Measurements from ENCODE around the gene SIL1. TPM values are rescaled to one million over a fixed set of nuclear protein-coding genes. Genes with fewer than 3 reads are reported as not detected.
A peak's percentile ranks its signal among the peaks of the same experiment; 100 is the strongest.

Gene SIL1
- 10 to 100 TPM; 27.2 to 31.7 TPM for polyA plus RNA-seq

GRCh38 chr5:139197710-139198669, at the start of gene SIL1:
SIL1 (minus strand) TSS chr5:139198368; CDS start chr5:139127843, 70,525 bp downstream.
- WGBS, 2 donors, result 1% methylated on average over 57 to 61 of the region's 61 CpGs
- no peaks in the 10 kb centered on the region for H3K4me1 ChIP-seq (ENCODE audit: control insufficient read depth in 2 of 2, insufficient read depth in 2 of 2, low read length in 1 of 2)

GRCh38 chr5:139246394-139246793, 48.2 kb upstream of the SIL1 start:
- Histone ChIP-seq H3K9me3 (ENCODE audit: control insufficient read depth in 2 of 2, insufficient read depth in 1 of 2, low read depth in 1 of 2, low read length in 1 of 2) (no peaks in the 10 kb centered on the region), H3K27ac (ENCODE audit: low read depth in 2 of 2, low read length in 1 of 2) (no peak overlapping the region), H3K4me3 (ENCODE audit: low read depth in 1 of 2, low read length in 2 of 2) (no peak overlapping the region), H3K27me3 (ENCODE audit: control insufficient read depth in 1 of 2, insufficient read depth in 2 of 2, low read length in 2 of 2) (no peaks in the 10 kb centered on the region), H3K4me1 (ENCODE audit: control insufficient read depth in 2 of 2, insufficient read depth in 2 of 2, low read length in 1 of 2) (no peaks in the 10 kb centered on the region), H3K36me3 (ENCODE audit: control insufficient read depth in 2 of 2, insufficient read depth in 2 of 2, low read length in 1 of 2) (no peaks in the 10 kb centered on the region)
- WGBS, 2 donors, result 22 to 33% methylated on average over 4 of the region's 4 CpGs

More at GRCh38 chr5:139197710-139198669, at the start of gene SIL1:
- peak within 1 kb of the TSS; percentile 80 to 93 for H3K27ac ChIP-seq (ENCODE audit: low read depth in 2 of 2, low read length in 1 of 2)
- H3K27me3 ChIP-seq (ENCODE audit: control insufficient read depth in 1 of 2, insufficient read depth in 2 of 2, low read length in 2 of 2), result no peaks in the 10 kb centered on the region
- H3K9me3 ChIP-seq (ENCODE audit: control insufficient read depth in 2 of 2, insufficient read depth in 1 of 2, low read depth in 1 of 2, low read length in 1 of 2), result no peaks in the 10 kb centered on the region
- H3K4me3 ChIP-seq (ENCODE audit: low read depth in 1 of 2, low read length in 2 of 2), result peak within 1 kb of the TSS; percentile 69 to 98
- H3K36me3 ChIP-seq (ENCODE audit: control insufficient read depth in 2 of 2, insufficient read depth in 2 of 2, low read length in 1 of 2), result no peaks in the 10 kb centered on the region

GRCh38 chr5:139245637-139246339, 47.6 kb upstream of the SIL1 start:
- Histone ChIP-seq H3K9me3 (ENCODE audit: control insufficient read depth in 2 of 2, insufficient read depth in 1 of 2, low read depth in 1 of 2, low read length in 1 of 2) (no peaks in the 10 kb centered on the region), H3K27ac (ENCODE audit: low read depth in 2 of 2, low read length in 1 of 2) (no peak overlapping the region), H3K36me3 (ENCODE audit: control insufficient read depth in 2 of 2, insufficient read depth in 2 of 2, low read length in 1 of 2) (no peaks in the 10 kb centered on the region), H3K4me3 (ENCODE audit: low read depth in 1 of 2, low read length in 2 of 2) (no peak overlapping the region), H3K27me3 (ENCODE audit: control insufficient read depth in 1 of 2, insufficient read depth in 2 of 2, low read length in 2 of 2) (no peaks in the 10 kb centered on the region), H3K4me1 (ENCODE audit: control insufficient read depth in 2 of 2, insufficient read depth in 2 of 2, low read length in 1 of 2) (no peaks in the 10 kb centered on the region)

- WGBS, 2 donors, result 73 to 79% methylated on average over 4 of the region's 4 CpGs
- Histone ChIP-seq H3K4me1 (ENCODE audit: control insufficient read depth in 2 of 2, insufficient read depth in 2 of 2, low read length in 1 of 2) (no peaks in the 10 kb centered on the region), H3K4me3 (ENCODE audit: low read depth in 1 of 2, low read length in 2 of 2) (no peak overlapping the region)
Observed at GRCh38 chr5:139243425-139243970, 45.3 kb upstream of the SIL1 start.

GRCh38 chr5:139241139-139241538, 43.0 kb upstream of the SIL1 start:
- Histone ChIP-seq H3K9me3 (ENCODE audit: control insufficient read depth in 2 of 2, insufficient read depth in 1 of 2, low read depth in 1 of 2, low read length in 1 of 2) (no peaks in the 10 kb centered on the region), H3K27ac (ENCODE audit: low read depth in 2 of 2, low read length in 1 of 2) (no peak overlapping the region), H3K4me3 (ENCODE audit: low read depth in 1 of 2, low read length in 2 of 2) (no peak overlapping the region), H3K36me3 (ENCODE audit: control insufficient read depth in 2 of 2, insufficient read depth in 2 of 2, low read length in 1 of 2) (no peaks in the 10 kb centered on the region), H3K27me3 (ENCODE audit: control insufficient read depth in 1 of 2, insufficient read depth in 2 of 2, low read length in 2 of 2) (no peaks in the 10 kb centered on the region), H3K4me1 (ENCODE audit: control insufficient read depth in 2 of 2, insufficient read depth in 2 of 2, low read length in 1 of 2) (no peaks in the 10 kb centered on the region)
- WGBS, 2 donors, result 85 to 87% methylated on average over 4 of the region's 4 CpGs

More at GRCh38 chr5:139243425-139243970, 45.3 kb upstream of the SIL1 start:
- Histone ChIP-seq H3K27ac (ENCODE audit: low read depth in 2 of 2, low read length in 1 of 2) (no peak overlapping the region), H3K36me3 (ENCODE audit: control insufficient read depth in 2 of 2, insufficient read depth in 2 of 2, low read length in 1 of 2) (no peaks in the 10 kb centered on the region), H3K9me3 (ENCODE audit: control insufficient read depth in 2 of 2, insufficient read depth in 1 of 2, low read depth in 1 of 2, low read length in 1 of 2) (no peaks in the 10 kb centered on the region), H3K27me3 (ENCODE audit: control insufficient read depth in 1 of 2, insufficient read depth in 2 of 2, low read length in 2 of 2) (no peaks in the 10 kb centered on the region)

GRCh38 chr5:139236479-139236878, 38.3 kb upstream of the SIL1 start:
- 91 to 98% methylated on average over 1 of the region's 1 CpG for WGBS, 2 donors
- Histone ChIP-seq H3K9me3 (ENCODE audit: control insufficient read depth in 2 of 2, insufficient read depth in 1 of 2, low read depth in 1 of 2, low read length in 1 of 2) (no peaks in the 10 kb centered on the region), H3K36me3 (ENCODE audit: control insufficient read depth in 2 of 2, insufficient read depth in 2 of 2, low read length in 1 of 2) (no peaks in the 10 kb centered on the region), H3K27ac (ENCODE audit: low read depth in 2 of 2, low read length in 1 of 2) (no peak overlapping the region), H3K4me1 (ENCODE audit: control insufficient read depth in 2 of 2, insufficient read depth in 2 of 2, low read length in 1 of 2) (no peaks in the 10 kb centered on the region), H3K4me3 (ENCODE audit: low read depth in 1 of 2, low read length in 2 of 2) (no peak overlapping the region), H3K27me3 (ENCODE audit: control insufficient read depth in 1 of 2, insufficient read depth in 2 of 2, low read length in 2 of 2) (no peaks in the 10 kb centered on the region)

- no peak overlapping the region for H3K27ac ChIP-seq (ENCODE audit: low read depth in 2 of 2, low read length in 1 of 2)
Observed at GRCh38 chr5:139232147-139232724, 34.1 kb upstream of the SIL1 start.

GRCh38 chr5:139228201-139228803, 30.1 kb upstream of the SIL1 start:
- H3K27me3 ChIP-seq (ENCODE audit: control insufficient read depth in 1 of 2, insufficient read depth in 2 of 2, low read length in 2 of 2), result no peaks in the 10 kb centered on the region
- H3K9me3 ChIP-seq (ENCODE audit: control insufficient read depth in 2 of 2, insufficient read depth in 1 of 2, low read depth in 1 of 2, low read length in 1 of 2), result no peaks in the 10 kb centered on the region
- H3K4me1 ChIP-seq (ENCODE audit: control insufficient read depth in 2 of 2, insufficient read depth in 2 of 2, low read length in 1 of 2), result no peaks in the 10 kb centered on the region
- no peaks in the 10 kb centered on the region for H3K36me3 ChIP-seq (ENCODE audit: control insufficient read depth in 2 of 2, insufficient read depth in 2 of 2, low read length in 1 of 2)
- WGBS, 2 donors, result 63 to 88% methylated on average over 1 of the region's 1 CpG
- H3K4me3 ChIP-seq (ENCODE audit: low read depth in 1 of 2, low read length in 2 of 2), result no peak overlapping the region
- H3K27ac ChIP-seq (ENCODE audit: low read depth in 2 of 2, low read length in 1 of 2), result no peak overlapping the region

More at GRCh38 chr5:139232147-139232724, 34.1 kb upstream of the SIL1 start:
- 60 to 68% methylated on average over 4 to 6 of the region's 6 CpGs for WGBS, 2 donors
- Histone ChIP-seq H3K9me3 (ENCODE audit: control insufficient read depth in 2 of 2, insufficient read depth in 1 of 2, low read depth in 1 of 2, low read length in 1 of 2) (no peaks in the 10 kb centered on the region), H3K27me3 (ENCODE audit: control insufficient read depth in 1 of 2, insufficient read depth in 2 of 2, low read length in 2 of 2) (no peaks in the 10 kb centered on the region), H3K4me1 (ENCODE audit: control insufficient read depth in 2 of 2, insufficient read depth in 2 of 2, low read length in 1 of 2) (no peaks in the 10 kb centered on the region), H3K4me3 (ENCODE audit: low read depth in 1 of 2, low read length in 2 of 2) (no peak overlapping the region), H3K36me3 (ENCODE audit: control insufficient read depth in 2 of 2, insufficient read depth in 2 of 2, low read length in 1 of 2) (no peaks in the 10 kb centered on the region)

GRCh38 chr5:139226131-139226530, 28.0 kb upstream of the SIL1 start:
- H3K27ac ChIP-seq (ENCODE audit: low read depth in 2 of 2, low read length in 1 of 2), result no peak overlapping the region
- WGBS, 2 donors, result 93 to 96% methylated on average over 2 of the region's 2 CpGs
- H3K9me3 ChIP-seq (ENCODE audit: control insufficient read depth in 2 of 2, insufficient read depth in 1 of 2, low read depth in 1 of 2, low read length in 1 of 2), result no peaks in the 10 kb centered on the region
- H3K4me3 ChIP-seq (ENCODE audit: low read depth in 1 of 2, low read length in 2 of 2), result no peak overlapping the region
- no peaks in the 10 kb centered on the region for H3K27me3 ChIP-seq (ENCODE audit: control insufficient read depth in 1 of 2, insufficient read depth in 2 of 2, low read length in 2 of 2)
- H3K36me3 ChIP-seq (ENCODE audit: control insufficient read depth in 2 of 2, insufficient read depth in 2 of 2, low read length in 1 of 2), result no peaks in the 10 kb centered on the region
- H3K4me1 ChIP-seq (ENCODE audit: control insufficient read depth in 2 of 2, insufficient read depth in 2 of 2, low read length in 1 of 2), result no peaks in the 10 kb centered on the region

Data from esophagus (tissue), 2 donors.